Stimulated activated CD4-positive, alpha-beta T cell treated with anti-CD3 and anti-CD28 coated beads, Interleukin-2, amount 100 ng/mL, for 4 hours (primary cell): ENCODE measurements around the gene CUEDC2.

Source experiments
- DNase-seq: peaks from one replicate; pipeline ENCODE4 v3.0.0-alpha.2; 2020; ENCODE audit warnings: low read depth

The CUEDC2 gene

GRCh38 chr10:102409604-102410428, 22.6 kb downstream of the CUEDC2 start:
- no peak for DNase-seq

GRCh38 chr10:102408728-102409603, 23.4 kb downstream of the CUEDC2 start:
- peak; percentile 83 for DNase-seq

GRCh38 chr10:102408131-102408727, 24.1 kb downstream of the CUEDC2 start:
- no peak for DNase-seq

GRCh38 chr10:102407425-102408130, 24.8 kb downstream of the CUEDC2 start:
- no peak for DNase-seq

GRCh38 chr10:102406815-102407214, 25.6 kb downstream of the CUEDC2 start:
- no peak for DNase-seq

GRCh38 chr10:102405632-102406031, 26.7 kb downstream of the CUEDC2 start:
- DNase-seq: no peak

GRCh38 chr10:102405108-102405571, 27.2 kb downstream of the CUEDC2 start:
- no peak for DNase-seq

GRCh38 chr10:102404361-102405107, 27.8 kb downstream of the CUEDC2 start:
- no peak for DNase-seq

GRCh38 chr10:102403115-102403514, 29.3 kb downstream of the CUEDC2 start:
- no peak for DNase-seq

GRCh38 chr10:102402512-102402896, 29.9 kb downstream of the CUEDC2 start:
- no peak for DNase-seq

GRCh38 chr10:102401735-102402511, 30.5 kb downstream of the CUEDC2 start:
- no peak for DNase-seq

- no peak for DNase-seq
These were observed 31.1 kb downstream of the CUEDC2 start for GRCh38 chr10:102401342-102401654.

- no peak for DNase-seq
These were observed 31.6 kb downstream of the CUEDC2 start for GRCh38 chr10:102400598-102401341.

- no peak for DNase-seq
These were observed 32.3 kb downstream of the CUEDC2 start for GRCh38 chr10:102400076-102400475.

GRCh38 chr10:102399217-102400021, 33.0 kb downstream of the CUEDC2 start:
- DNase-seq: peak; percentile 78

- no peak for DNase-seq
These were observed 34.0 kb downstream of the CUEDC2 start for GRCh38 chr10:102398172-102399020.

GRCh38 chr10:102397222-102398171, 34.9 kb downstream of the CUEDC2 start:
- DNase-seq: no peak
